ENCODE results near the gene CTRB1. TPM values are rescaled to one million over a fixed set of nuclear protein-coding genes. Genes with fewer than 3 reads are reported as not detected.

The CTRB1 gene
- total RNA-seq, 4 donors from 2014 or later, result not detected

Other genes starting within 250 kb of the CTRB1 start
- gene WDR59, start 233.9 kb upstream of the CTRB1 start, total RNA-seq, result 10 to 100 TPM; 20.5 to 33.2 (median 25.6) TPM
- gene ZNRF1, start 220.0 kb upstream of the CTRB1 start, total RNA-seq, result 10 to 100 TPM in 3 of 4 donors, 1 to 10 TPM in 1; 8.3 to 17.3 (median 13.2) TPM
- gene LDHD, start 102.2 kb upstream of the CTRB1 start, total RNA-seq, result 100 to 1,000 TPM in 1 of 4 donors, 10 to 100 TPM in 2, 1 to 10 TPM in 1; 6.0 to 120 (median 17.1) TPM
- 10 to 100 TPM in 1 of 4 donors, 1 to 10 TPM in 3; 7.7 to 12.2 (median 8.3) TPM for gene ZFP1, start 70.5 kb upstream of the CTRB1 start, total RNA-seq
- gene CTRB2, start 11.8 kb upstream of the CTRB1 start, total RNA-seq, result not detected
- gene BCAR1, start 32.6 kb downstream of the CTRB1 start, total RNA-seq, result 10 to 100 TPM; 14.1 to 34.1 (median 16.1) TPM
- gene CFDP1, start 214.5 kb downstream of the CTRB1 start, total RNA-seq, result 10 to 100 TPM; 38.6 to 60.7 (median 57.0) TPM
- 10 to 100 TPM; 14.8 to 20.5 (median 18.0) TPM for gene TMEM170A, start 245.7 kb downstream of the CTRB1 start, total RNA-seq